Stimulated activated CD8-positive, alpha-beta memory T cell treated with anti-CD3 and anti-CD28 coated beads, Interleukin-15, amount 100 ng/mL, for 4 hours (primary cell): ENCODE data around the gene SYT2.

Experiments used
- DNase-seq, 2 donors: peaks; one replicate each; pipeline ENCODE4 v3.0.0-alpha.2; 2020; ENCODE audit warnings: low read depth in 2 of 2

The SYT2 gene

GRCh38 chr1:202679406-202680177 lies 30.7 kb downstream of the SYT2 start:
- DNase-seq = no peak

DNA sequence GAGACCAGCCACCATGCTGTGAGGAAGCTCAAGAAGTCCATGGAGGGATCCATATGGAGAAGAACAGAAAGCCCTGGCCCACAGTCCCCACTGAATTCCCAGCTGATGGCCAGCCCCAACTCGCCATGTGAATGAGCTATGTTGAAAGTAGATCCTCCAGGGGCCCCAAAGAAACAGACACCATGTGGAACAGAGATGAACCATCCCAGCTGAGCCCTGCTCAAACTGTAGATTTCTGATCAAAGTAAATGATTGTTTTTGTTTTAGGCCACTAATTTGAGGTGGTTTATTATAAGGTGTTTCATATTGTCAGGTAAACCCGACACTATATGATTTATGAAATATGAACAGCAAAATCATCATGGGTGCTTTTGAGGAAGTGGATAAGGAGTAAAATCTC lies 32.8 kb downstream of the SYT2 start:
- DNase-seq = no peak

GRCh38 chr1:202673531-202673930 lies 36.7 kb downstream of the SYT2 start:
- no peak for DNase-seq

DNA sequence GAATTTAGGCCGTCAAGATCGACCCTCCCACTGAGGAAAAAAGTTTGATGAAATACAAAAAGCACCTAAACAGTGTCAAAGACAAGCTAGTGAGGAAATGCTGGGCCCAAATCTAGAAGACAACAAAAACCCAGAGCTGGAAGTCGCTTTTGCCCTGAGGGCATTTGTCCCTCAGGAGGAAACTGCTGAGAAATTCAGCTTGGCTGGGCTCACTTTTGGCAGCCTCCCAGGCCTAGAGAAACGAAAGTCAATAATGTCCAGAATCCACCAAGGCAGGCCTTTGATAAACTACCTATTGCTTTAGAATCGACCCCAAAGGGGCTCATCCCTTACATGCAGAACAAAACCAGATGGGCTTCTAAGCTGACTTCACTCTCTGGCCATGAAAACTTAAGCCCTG lies 38.9 kb downstream of the SYT2 start:
- no peak for DNase-seq

GRCh38 chr1:202665417-202665816 lies 44.8 kb downstream of the SYT2 start:
- no peak for DNase-seq

GRCh38 chr1:202664083-202664482 lies 46.2 kb downstream of the SYT2 start:
- DNase-seq = no peak

GRCh38 chr1:202663131-202663530 lies 47.1 kb downstream of the SYT2 start:
- DNase-seq = no peak

GRCh38 chr1:202662081-202662480 lies 48.2 kb downstream of the SYT2 start:
- DNase-seq = no peak

DNA sequence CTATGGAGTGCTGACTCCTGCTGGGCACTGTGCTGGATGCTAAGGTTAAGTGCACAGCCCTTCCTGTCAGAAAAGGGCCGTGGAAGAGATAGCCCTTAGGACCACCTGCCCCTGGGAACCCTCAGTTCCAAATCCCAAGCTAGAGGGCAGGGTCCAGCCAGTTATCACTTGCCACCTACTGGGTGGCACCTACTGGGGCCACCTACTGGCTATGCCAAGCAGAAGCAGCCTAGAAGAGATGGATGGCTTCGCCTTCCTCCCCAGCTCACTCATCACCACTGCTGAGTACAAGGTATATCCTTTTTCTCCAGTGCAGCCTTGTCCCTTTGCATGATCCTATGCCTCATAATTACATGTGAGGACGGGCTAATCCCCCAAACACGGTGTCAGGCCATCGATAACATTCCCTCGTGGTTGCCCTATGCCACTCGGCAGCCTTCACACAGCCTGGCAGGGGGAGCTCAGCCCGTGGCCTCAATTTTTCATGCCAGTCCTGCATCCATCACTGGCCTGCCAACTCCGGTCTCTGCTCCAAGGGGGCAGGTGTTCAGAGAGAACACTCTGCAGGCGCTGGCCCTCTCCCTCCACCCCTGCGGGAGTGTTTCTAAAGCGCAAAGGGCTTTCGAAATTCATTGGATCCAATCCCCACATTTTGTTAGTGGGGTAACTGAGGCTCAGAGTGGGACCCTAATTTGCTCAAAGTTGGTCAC lies 49.0 kb downstream of the SYT2 start:
- no peak for DNase-seq

- DNase-seq = no peak
Measured at GRCh38 chr1:202659974-202660373, 50.3 kb downstream of the SYT2 start.

GRCh38 chr1:202659541-202659940 lies 50.7 kb downstream of the SYT2 start:
- DNase-seq = no peak

DNA sequence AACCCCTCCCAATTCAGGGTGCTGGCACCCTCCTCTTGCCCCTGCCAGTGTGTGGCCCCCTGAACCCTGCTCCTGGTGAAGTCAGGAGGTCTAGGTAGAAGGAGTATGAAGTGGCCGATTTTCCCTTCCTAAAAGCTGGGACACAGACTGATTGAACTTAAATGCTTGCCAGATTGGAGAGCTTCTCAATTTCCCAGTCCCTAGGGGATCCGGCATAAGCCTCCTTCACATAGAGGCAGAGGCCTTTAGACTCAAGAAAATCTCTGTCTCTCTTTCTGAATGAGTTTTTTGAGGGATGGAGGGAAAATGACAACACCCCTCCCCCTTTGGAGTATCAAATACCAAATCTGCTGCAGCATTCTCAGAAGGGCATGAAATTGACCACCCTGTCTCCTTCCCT lies 51.5 kb downstream of the SYT2 start:
- DNase-seq = no peak

DNA sequence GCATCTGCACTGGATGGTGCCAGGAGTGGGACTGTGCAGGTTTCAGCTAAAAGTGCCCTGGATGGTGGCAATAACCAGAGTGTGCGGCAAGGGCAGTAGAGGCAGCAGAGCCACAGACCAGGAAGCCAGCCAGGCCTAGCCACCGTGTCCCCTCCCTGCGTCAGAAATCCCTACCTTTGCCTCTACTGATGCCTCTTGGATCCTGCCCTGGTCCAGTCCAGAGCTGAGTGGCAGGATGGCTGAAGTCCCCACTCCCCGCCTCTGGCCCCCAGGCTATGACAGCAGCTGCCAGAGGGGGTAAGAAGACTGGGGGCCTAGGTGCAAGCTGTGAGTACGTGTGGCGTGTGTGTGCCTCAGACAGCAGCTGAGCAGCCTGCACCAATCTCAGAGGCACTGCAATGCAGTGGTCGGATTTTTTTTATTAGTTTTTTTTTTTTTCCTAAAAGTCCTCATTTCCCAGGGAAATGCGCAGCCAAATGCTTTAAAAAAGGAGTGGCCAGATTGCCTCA lies 51.9 kb downstream of the SYT2 start:
- no peak for DNase-seq

- DNase-seq = no peak
Measured at GRCh38 chr1:202656951-202657646, 53.2 kb downstream of the SYT2 start.

DNA sequence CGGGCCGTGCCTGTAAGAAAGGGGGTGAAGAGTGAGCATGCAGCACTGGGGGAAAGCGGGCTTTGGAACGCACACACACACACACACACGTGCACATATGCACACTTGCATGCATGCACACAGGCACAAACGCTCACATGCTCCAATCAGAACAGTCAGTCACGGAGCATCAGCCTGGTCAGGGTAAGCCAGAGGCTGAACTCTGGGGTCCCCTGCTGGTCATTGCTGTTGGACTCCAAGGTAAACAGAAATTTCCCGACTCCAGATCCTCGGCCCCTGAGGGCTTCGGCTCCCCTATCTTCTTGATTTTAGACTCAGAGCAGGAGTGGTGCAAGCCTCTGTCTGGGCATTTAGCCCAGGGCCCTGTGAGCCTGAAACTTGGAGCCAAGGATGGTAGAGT lies 54.2 kb downstream of the SYT2 start:
- DNase-seq = no peak

DNA sequence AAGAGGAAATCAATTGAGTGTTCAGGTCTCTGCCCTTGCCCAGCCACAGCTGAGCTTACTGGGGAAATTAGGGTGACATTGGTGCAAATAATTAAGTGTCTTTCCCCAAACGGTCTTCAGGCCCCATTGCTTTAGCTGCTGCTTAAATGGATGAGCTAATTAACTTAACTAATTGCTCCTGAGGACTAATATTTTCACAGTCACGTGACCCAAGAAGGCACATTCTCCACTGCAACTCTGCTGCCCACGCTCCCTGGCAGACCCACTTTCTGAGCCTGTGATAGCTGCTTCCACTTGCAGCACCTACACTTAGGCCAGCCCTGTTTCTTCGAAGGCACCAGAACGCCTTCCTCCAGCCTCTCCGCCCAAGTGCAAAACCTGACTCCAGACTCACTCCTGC lies 56.2 kb downstream of the SYT2 start:
- no peak for DNase-seq

GRCh38 chr1:202649553-202650392 lies 60.5 kb downstream of the SYT2 start:
- no peak for DNase-seq

- no peak for DNase-seq
Measured at GRCh38 chr1:202648605-202649226, 61.5 kb downstream of the SYT2 start.

DNA sequence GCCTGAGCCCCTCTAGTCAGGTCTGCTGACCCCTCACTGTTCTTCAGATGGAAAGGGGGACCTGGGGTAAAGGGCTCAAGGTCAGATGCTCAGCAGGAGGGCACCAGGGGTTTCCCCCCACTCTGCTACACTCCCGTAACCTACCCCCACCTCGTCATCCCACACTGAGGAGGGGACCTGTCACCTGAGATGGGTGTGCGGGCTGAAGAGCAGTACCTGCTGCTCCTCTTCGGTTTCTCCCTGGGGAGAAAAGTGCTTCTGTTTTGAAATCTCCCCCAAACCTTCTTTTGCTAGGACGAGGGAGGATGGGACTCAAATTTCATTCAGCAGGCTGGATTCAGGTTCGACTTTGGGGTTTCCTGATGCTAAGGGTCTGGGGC lies 65.2 kb downstream of the SYT2 start:
- DNase-seq = no peak

DNA sequence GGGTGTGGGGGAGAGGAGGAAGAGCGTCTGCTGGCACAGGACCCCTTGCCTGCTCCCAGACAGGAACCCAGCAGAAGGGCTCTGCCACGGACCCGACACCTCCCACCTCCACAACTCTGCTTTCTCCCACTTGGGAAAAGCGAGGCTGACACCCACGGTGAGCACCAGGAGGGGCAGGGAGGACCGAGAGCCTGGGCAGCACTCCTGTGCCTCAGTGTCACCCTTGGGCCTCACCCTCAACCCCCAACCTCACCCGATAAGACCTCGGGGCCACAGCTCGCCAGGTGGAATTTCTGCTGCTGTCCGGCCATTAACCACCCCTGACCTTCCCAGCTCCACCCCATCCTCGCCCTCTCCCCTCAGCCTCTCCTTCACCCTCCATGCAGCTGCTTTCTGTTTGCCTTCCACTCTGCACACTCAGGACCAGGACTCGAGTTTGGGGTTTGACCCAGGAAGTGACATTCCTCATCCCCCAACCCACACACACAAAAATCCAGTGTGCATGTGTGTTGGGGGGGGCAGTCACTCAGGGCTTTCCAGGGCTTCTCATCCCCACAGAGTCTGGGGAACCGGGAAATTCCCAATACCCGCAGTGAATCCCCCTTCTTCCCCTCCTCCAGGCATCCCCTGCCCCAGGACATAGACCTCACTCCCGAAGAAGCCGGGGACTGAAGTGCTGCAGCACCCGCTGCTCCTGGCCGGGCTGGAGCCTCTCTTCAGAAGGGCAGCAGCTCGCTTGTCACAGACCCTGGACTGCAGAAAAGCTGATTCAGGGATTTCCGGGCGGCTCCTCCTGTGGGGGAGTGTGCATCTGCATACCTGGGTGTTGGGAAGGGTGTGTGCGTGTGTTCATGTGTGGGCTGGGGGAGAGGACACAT lies 65.8 kb downstream of the SYT2 start:
- no peak for DNase-seq
